Pancreas (tissue), 10 donors: ENCODE measurements around the gene SERPINH1. TPM values are rescaled to one million over a fixed set of nuclear protein-coding genes. Genes with fewer than 3 reads are reported as not detected.

ENCODE experiments used
- ATAC-seq, 4 donors: fragments of 200-7000 bp; cut with Tn5 transposase; one replicate each; pipeline versions ENCODE4 v1.8.0 to v1.9.1; 2020; ENCODE audit warnings: mild to moderate bottlenecking in 4 of 4, moderate library complexity in 4 of 4
- DNase-seq, 6 donors: peaks; one replicate each; pipeline ENCODE4 v3.0.0-alpha.2; 2020
- FAIRE-seq: peaks from 2 replicates; lab custom pipeline; 2012; peaks lifted over from hg19 to GRCh38; lab: Jason Lieb, UNC
- H3K27ac ChIP-seq, 4 donors: fragments of 200-600 bp; sonication (generic); 1 replicate in 3 of 4; 2 replicates in 1 of 4; pipeline versions ENCODE4 v1.5.0 to v1.8.0; 2020
- H3K27me3 ChIP-seq, 4 donors: fragments of 200-600 bp; one replicate each; pipeline ENCODE4 v1.8.0; 2021
- H3K36me3 ChIP-seq, 3 donors: fragments of 200-600 bp; sonication (generic) in 1 of 3; one replicate each; pipeline versions ENCODE4 v1.5.0 to v1.8.0; 2020 to 2021
- H3K4me1 ChIP-seq, 3 donors: fragments of 200-600 bp; one replicate each; pipeline ENCODE4 v1.8.0; 2021
- H3K4me3 ChIP-seq, 4 donors: fragments of 200-600 bp; sonication (generic) in 2 of 4; one replicate each; pipeline versions ENCODE4 v1.5.0 to v1.8.0; 2020 to 2021
- H3K9me3 ChIP-seq, 4 donors: fragments of 200-600 bp; one replicate each; pipeline ENCODE4 v1.8.0; 2021
- CTCF ChIP-seq, 4 donors: fragments of 200-600 bp; sonication (generic) in 3 of 4; IDR thresholded peaks; one replicate each; pipeline versions ENCODE4 v1.5.0 to v1.8.0; 2021; ENCODE audit warnings: antibody characterized with exemption in 4 of 4
- WGBS, 2 donors: extraction: QIAGEN DNeasy Blood & Tissue Kit; methylation state at CpG; one replicate each; pipeline ENCODE4 v1.1.7; 2013; 5-methylcytosine and 5-hydroxymethylcytosine counted together
- intact Hi-C, 3 donors: fragments of 100-400 bp; cut with DNase I; formaldehyde crosslinking; loops; one replicate each; pipeline versions ENCODE4 v1.11.1 to v1.14.2; 2022
- polyA plus RNA-seq, 2 donors: library from polyadenylated mRNA; stranded (reverse); fragments of 200-250 nt; gene quantifications; one replicate each; pipeline ENCODE4 v1.2.3, GENCODE V29; 2013
- total RNA-seq, 6 donors: library from RNA; stranded (reverse); fragmentation: NEBNext Ultra II Directional in 4 of 6; extraction: Animal tissue kit (Norgen Biotek cat#: 25700) in 4 of 6; gene quantifications; one replicate each; pipeline versions ENCODE4 v1.2.1 to v1.2.4, GENCODE V29; 2021 to 2023
- donor health status: healthy with polysubstance abuse.
- donor health status: DM: no; HTN: no; CAD: no; lungs with moderate emphysema.
- donor health status: DM: no; HTN: no; CAD: no.
- donor health status: control.
- donor health status: control.
- donor health status: Bipolar disorder and iron deficiency.
- donor health status: DM: yes; HTN: yes; CAD: no.
- donor health status: DM: no; HTN: no; CAD: no.
- donor health status: DM: no; HTN: no; CAD: no.
- donor health status: DM: yes; HTN: yes; CAD: no.

The SERPINH1 gene
- total and polyA plus RNA-seq, 8 donors, result 9.3 to 87.7 (median 21.1) TPM

- ATAC-seq (no peak), FAIRE-seq (no peak), DNase-seq (no peak)
- H3K4me1 ChIP-seq, result no peaks in the 10 kb centered on the region
- intact Hi-C loops, result no loop called here
- H3K9me3 ChIP-seq, result no peaks in the 10 kb centered on the region
- H3K27me3 ChIP-seq, result no peaks in the 10 kb centered on the region
- H3K27ac ChIP-seq, result no peak overlapping the region
- no peak for TF ChIP-seq CTCF (IDR thresholded peaks at IDR 0.05)
- peaks cover 0 to 29% (median 11%) of the 10 kb centered on the region in 3 donors for H3K36me3 ChIP-seq
- WGBS, 2 donors, result 62 to 69% methylated on average over 12 of the region's 12 CpGs
- no peak overlapping the region for H3K4me3 ChIP-seq
These were observed 12.9 kb downstream of the SERPINH1 start for GRCh38 chr11:75574698-75575602.

GRCh38 chr11:75576017-75576416 is 14.0 kb downstream of the SERPINH1 start:
- ATAC-seq (no peak), DNase-seq (no peak), FAIRE-seq (no peak)
- Histone ChIP-seq H3K27me3 (no peaks in the 10 kb centered on the region), H3K4me3 (no peak overlapping the region), H3K9me3 (no peaks in the 10 kb centered on the region), H3K27ac (peak overlapping the region in 1 of 4 donors; percentile 70), H3K36me3 (peaks cover 0 to 20% (median 11%) of the 10 kb centered on the region in 3 donors), H3K4me1 (no peaks in the 10 kb centered on the region)
- TF ChIP-seq CTCF (IDR thresholded peaks at IDR 0.05), result no peak
- intact Hi-C loops, result no loop called here
- WGBS, 2 donors, result 82 to 85% methylated on average over 6 of the region's 6 CpGs

- peak; percentile 54 to 78 (median 73) for ATAC-seq
- 36 to 40% methylated on average over 8 of the region's 8 CpGs for WGBS, 2 donors
- intact Hi-C loops, result no loop called here
These were observed 14.5 kb downstream of the SERPINH1 start for GRCh38 chr11:75576499-75576918.

GRCh38 chr11:75577207-75577606 is 15.2 kb downstream of the SERPINH1 start:
- no peak for FAIRE-seq
- ATAC-seq, result peak; percentile 42 to 81 (median 65)
- H3K27ac ChIP-seq, result peak overlapping the region in 3 of 4 donors; percentile 53 to 70 (median 66)
- TF ChIP-seq CTCF (IDR thresholded peaks at IDR 0.05), result peak; percentile 18 to 44 (median 34)
- peak in 3 of 6 donors; percentile 60 to 84 (median 77) for DNase-seq
- 2 to 3% methylated on average over 10 of the region's 10 CpGs for WGBS, 2 donors
- H3K9me3 ChIP-seq, result no peaks in the 10 kb centered on the region
- H3K4me3 ChIP-seq, result no peak overlapping the region
- H3K4me1 ChIP-seq, result no peaks in the 10 kb centered on the region
- H3K36me3 ChIP-seq, result peaks cover 0 to 8% (median 4%) of the 10 kb centered on the region in 3 donors
- no peaks in the 10 kb centered on the region for H3K27me3 ChIP-seq
- intact Hi-C loops, result no loop called here

More at GRCh38 chr11:75576499-75576918, 14.5 kb downstream of the SERPINH1 start:
- DNase-seq, result no peak
- FAIRE-seq, result no peak
- H3K4me3 ChIP-seq, result no peak overlapping the region
- no peaks in the 10 kb centered on the region for H3K27me3 ChIP-seq
- peaks cover 0 to 15% (median 8%) of the 10 kb centered on the region in 3 donors for H3K36me3 ChIP-seq
- H3K4me1 ChIP-seq, result no peaks in the 10 kb centered on the region
- no peaks in the 10 kb centered on the region for H3K9me3 ChIP-seq
- peak overlapping the region; percentile 51 to 70 (median 60) for H3K27ac ChIP-seq
- TF ChIP-seq CTCF (IDR thresholded peaks at IDR 0.05), result no peak
